Spleen (tissue), 7 donors: Measurements from ENCODE around the gene E2F8.

Experiments used
- POLR2A ChIP-seq, 3 donors: fragments of 450-650 bp; IDR thresholded peaks; one replicate each; pipeline ENCODE4 v1.5.1; 2017; ENCODE audit warnings: antibody characterized with exemption in 3 of 3, mild to moderate bottlenecking in 1 of 3
- POLR2AphosphoS5 ChIP-seq, 3 donors: sonication (generic); formaldehyde crosslinking; IDR thresholded peaks; one replicate each; pipeline ENCODE4 v1.5.1; 2017; ENCODE audit warnings: antibody characterized with exemption in 3 of 3
- TF ChIP-seq, protein P1 (sequence below), 11 experiments: fragments of 200-600 bp in 7 of 11; fragments of 450-650 bp in 4 of 11; sonication (generic) in 4 of 11; IDR thresholded peaks in 8 of 11; conservative IDR thresholded peaks in 3 of 11; 1 replicate in 7 of 11; 2 replicates in 4 of 11; pipeline versions ENCODE4 v1.4.0 to v1.8.0; 2016 to 2021; ENCODE audit warnings: antibody characterized with exemption in 11 of 11, inconsistent platforms in 4 of 11, mild to moderate bottlenecking in 1 of 11
- donor health status: DM: no; HTN: no; CAD: no; lungs with moderate emphysema.
- donor health status: DM: no; HTN: no; CAD: no.
- donor health status: DM: no; HTN: no; CAD: no.

DNA sequence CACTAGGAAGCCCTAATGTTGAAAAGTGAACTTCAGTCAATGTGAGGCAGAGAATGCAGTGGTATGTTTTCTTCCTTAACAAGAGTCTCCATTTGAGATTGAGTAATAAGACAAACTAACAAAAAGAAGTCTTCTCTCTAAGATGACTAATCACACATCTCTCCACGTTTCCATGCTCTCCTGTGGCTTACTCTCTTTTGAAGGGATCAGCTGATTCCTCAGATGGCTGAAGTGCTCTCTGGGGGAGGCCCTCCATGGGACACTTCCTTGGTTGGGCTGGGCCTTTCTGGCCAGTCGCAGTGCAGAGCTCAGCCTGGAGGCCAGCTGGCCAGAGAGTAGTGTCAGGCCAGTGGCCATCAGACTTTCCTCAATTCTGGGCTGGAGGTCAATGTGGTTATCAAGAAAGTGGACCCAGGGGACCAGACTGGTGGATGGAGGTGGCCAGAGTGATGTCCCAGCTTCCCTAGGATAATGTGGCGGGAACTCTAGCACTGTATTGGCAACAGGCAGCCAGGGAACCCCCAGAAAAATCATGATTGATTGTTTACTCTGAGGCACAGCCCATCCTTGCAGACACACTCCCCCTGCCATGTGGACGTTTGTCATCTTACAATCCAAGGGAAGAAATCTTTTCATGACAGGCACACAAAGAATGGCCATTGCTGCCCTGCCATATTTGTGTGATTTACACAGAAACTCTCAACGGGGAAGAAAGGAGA, 53.5 kb downstream of the E2F8 start:
- TF ChIP-seq, protein P1, sequence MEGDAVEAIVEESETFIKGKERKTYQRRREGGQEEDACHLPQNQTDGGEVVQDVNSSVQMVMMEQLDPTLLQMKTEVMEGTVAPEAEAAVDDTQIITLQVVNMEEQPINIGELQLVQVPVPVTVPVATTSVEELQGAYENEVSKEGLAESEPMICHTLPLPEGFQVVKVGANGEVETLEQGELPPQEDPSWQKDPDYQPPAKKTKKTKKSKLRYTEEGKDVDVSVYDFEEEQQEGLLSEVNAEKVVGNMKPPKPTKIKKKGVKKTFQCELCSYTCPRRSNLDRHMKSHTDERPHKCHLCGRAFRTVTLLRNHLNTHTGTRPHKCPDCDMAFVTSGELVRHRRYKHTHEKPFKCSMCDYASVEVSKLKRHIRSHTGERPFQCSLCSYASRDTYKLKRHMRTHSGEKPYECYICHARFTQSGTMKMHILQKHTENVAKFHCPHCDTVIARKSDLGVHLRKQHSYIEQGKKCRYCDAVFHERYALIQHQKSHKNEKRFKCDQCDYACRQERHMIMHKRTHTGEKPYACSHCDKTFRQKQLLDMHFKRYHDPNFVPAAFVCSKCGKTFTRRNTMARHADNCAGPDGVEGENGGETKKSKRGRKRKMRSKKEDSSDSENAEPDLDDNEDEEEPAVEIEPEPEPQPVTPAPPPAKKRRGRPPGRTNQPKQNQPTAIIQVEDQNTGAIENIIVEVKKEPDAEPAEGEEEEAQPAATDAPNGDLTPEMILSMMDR (IDR thresholded peaks at IDR 0.05 in 8 of 11, conservative IDR thresholded peaks at IDR 0.05 in 3 of 11), result no peak
- TF ChIP-seq POLR2A (IDR thresholded peaks at IDR 0.05) (no peak), POLR2AphosphoS5 (IDR thresholded peaks at IDR 0.05) (no peak)
